Measurements from ENCODE around the gene SLCO2A1. TPM values are rescaled to one million over a fixed set of nuclear protein-coding genes. Genes with fewer than 3 reads are reported as not detected.

Gene SLCO2A1
- total RNA-seq, 6 donors from 2014 or later: 56.2 to 308 (median 133) TPM

- DNase-seq (no peak), ATAC-seq (ENCODE audit: low FRiP score in 2 of 2) (no peak)
- 23 to 48% methylated on average over 6 to 7 of the region's 7 CpGs for whole genome bisulfite sequencing, 2 donors
- Histone ChIP-seq H3K36me3 (peaks cover 0 to 42% (median 3%) of the 10 kb centered on the region in 4 donors), H3K4me3 (no peak overlapping the region), H3K4me1 (peaks cover 17 to 38% (median 26%) of the 10 kb centered on the region in 4 donors), H3K9me3 (no peaks in the 10 kb centered on the region), H3K27ac (peak overlapping the region in 3 of 4 donors; percentile 45 to 83 (median 71)), H3K27me3 (no peaks in the 10 kb centered on the region)
- no peak for TF ChIP-seq POLR2A (IDR thresholded peaks at IDR 0.05)
- no peak for TF ChIP-seq POLR2AphosphoS5 (IDR thresholded peaks at IDR 0.05)
- TF ChIP-seq EP300 (IDR thresholded peaks at IDR 0.05): no peak
- TF ChIP-seq, protein P1, sequence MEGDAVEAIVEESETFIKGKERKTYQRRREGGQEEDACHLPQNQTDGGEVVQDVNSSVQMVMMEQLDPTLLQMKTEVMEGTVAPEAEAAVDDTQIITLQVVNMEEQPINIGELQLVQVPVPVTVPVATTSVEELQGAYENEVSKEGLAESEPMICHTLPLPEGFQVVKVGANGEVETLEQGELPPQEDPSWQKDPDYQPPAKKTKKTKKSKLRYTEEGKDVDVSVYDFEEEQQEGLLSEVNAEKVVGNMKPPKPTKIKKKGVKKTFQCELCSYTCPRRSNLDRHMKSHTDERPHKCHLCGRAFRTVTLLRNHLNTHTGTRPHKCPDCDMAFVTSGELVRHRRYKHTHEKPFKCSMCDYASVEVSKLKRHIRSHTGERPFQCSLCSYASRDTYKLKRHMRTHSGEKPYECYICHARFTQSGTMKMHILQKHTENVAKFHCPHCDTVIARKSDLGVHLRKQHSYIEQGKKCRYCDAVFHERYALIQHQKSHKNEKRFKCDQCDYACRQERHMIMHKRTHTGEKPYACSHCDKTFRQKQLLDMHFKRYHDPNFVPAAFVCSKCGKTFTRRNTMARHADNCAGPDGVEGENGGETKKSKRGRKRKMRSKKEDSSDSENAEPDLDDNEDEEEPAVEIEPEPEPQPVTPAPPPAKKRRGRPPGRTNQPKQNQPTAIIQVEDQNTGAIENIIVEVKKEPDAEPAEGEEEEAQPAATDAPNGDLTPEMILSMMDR (IDR thresholded peaks at IDR 0.05): no peak
These were observed 50.2 kb downstream of the SLCO2A1 start for GRCh38 chr3:133979553-133979952.

- no peak for DNase-seq
- Histone ChIP-seq H3K27ac (peak overlapping the region; percentile 66 to 83 (median 70)), H3K36me3 (peaks cover 0 to 56% (median 3%) of the 10 kb centered on the region in 4 donors), H3K4me3 (no peak overlapping the region), H3K27me3 (no peaks in the 10 kb centered on the region), H3K9me3 (no peaks in the 10 kb centered on the region), H3K4me1 (peaks cover 17 to 38% (median 26%) of the 10 kb centered on the region in 4 donors)
- 58 to 76% methylated on average over 4 of the region's 4 CpGs for WGBS, 2 donors
- TF ChIP-seq EP300 (IDR thresholded peaks at IDR 0.05): peak; percentile 37 to 97 (median 90)
- no peak for TF ChIP-seq POLR2A (IDR thresholded peaks at IDR 0.05)
- TF ChIP-seq, protein P1 (IDR thresholded peaks at IDR 0.05): peak in 1 of 6 experiments; percentile 9
- peak; percentile 74 to 76 for TF ChIP-seq POLR2AphosphoS5 (IDR thresholded peaks at IDR 0.05)
- no peak for ATAC-seq (ENCODE audit: low FRiP score in 2 of 2)
These were observed 52.2 kb downstream of the SLCO2A1 start for GRCh38 chr3:133977568-133977967.

GRCh38 chr3:133973249-133973980 is 56.3 kb downstream of the SLCO2A1 start:
- peak overlapping the region in 1 of 4 donors; percentile 53 for H3K27ac ChIP-seq
- H3K36me3 ChIP-seq: peaks cover 0 to 62% (median 0%) of the 10 kb centered on the region in 4 donors
- H3K27me3 ChIP-seq: no peaks in the 10 kb centered on the region
- DNase-seq (no peak), ATAC-seq (ENCODE audit: low FRiP score in 2 of 2) (no peak)
- no peak overlapping the region for H3K4me3 ChIP-seq
- TF ChIP-seq POLR2AphosphoS5 (IDR thresholded peaks at IDR 0.05) (no peak), POLR2A (IDR thresholded peaks at IDR 0.05) (no peak), EP300 (IDR thresholded peaks at IDR 0.05) (no peak)
- TF ChIP-seq, protein P1 (IDR thresholded peaks at IDR 0.05): no peak
- H3K4me1 ChIP-seq: peaks cover 0 to 24% (median 17%) of the 10 kb centered on the region in 4 donors
- H3K9me3 ChIP-seq: no peaks in the 10 kb centered on the region
- 92 to 93% methylated on average over 8 of the region's 8 CpGs for WGBS, 2 donors

GRCh38 chr3:133972156-133972555 is 57.6 kb downstream of the SLCO2A1 start:
- no peak for TF ChIP-seq POLR2AphosphoS5 (IDR thresholded peaks at IDR 0.05)
- TF ChIP-seq EP300 (IDR thresholded peaks at IDR 0.05): no peak
- Histone ChIP-seq H3K36me3 (peaks cover 0 to 55% (median 0%) of the 10 kb centered on the region in 4 donors), H3K27ac (no peak overlapping the region), H3K27me3 (no peaks in the 10 kb centered on the region), H3K4me3 (no peak overlapping the region), H3K9me3 (no peaks in the 10 kb centered on the region), H3K4me1 (peaks cover 1 to 19% (median 11%) of the 10 kb centered on the region in 4 donors)
- no peak for ATAC-seq (ENCODE audit: low FRiP score in 2 of 2)
- WGBS, 2 donors: 97% methylated on average over 1 of the region's 1 CpG
- no peak for DNase-seq

GRCh38 chr3:133970916-133971315 is 58.8 kb downstream of the SLCO2A1 start:
- TF ChIP-seq POLR2A (IDR thresholded peaks at IDR 0.05) (no peak), EP300 (IDR thresholded peaks at IDR 0.05) (no peak), POLR2AphosphoS5 (IDR thresholded peaks at IDR 0.05) (no peak)
- TF ChIP-seq, protein P1 (IDR thresholded peaks at IDR 0.05): no peak
- Histone ChIP-seq H3K36me3 (peaks cover 0 to 54% (median 0%) of the 10 kb centered on the region in 4 donors), H3K4me1 (peaks cover 6 to 15% (median 11%) of the 10 kb centered on the region in 4 donors), H3K4me3 (no peak overlapping the region), H3K27me3 (no peaks in the 10 kb centered on the region), H3K27ac (peak overlapping the region in 3 of 4 donors; percentile 36 to 66 (median 45)), H3K9me3 (no peaks in the 10 kb centered on the region)
- ATAC-seq (ENCODE audit: low FRiP score in 2 of 2) (no peak), DNase-seq (peak in 1 of 2 donors; percentile 49)
- 74 to 100% methylated on average over 4 to 6 of the region's 6 CpGs for WGBS, 2 donors
